HepG2 (cell line): ENCODE measurements around the gene YIPF3. TPM values are rescaled to one million over a fixed set of nuclear protein-coding genes. Genes with fewer than 3 reads are reported as not detected.

Source experiments
- DPF2 ChIP-seq: sonication (generic); formaldehyde crosslinking; IDR thresholded peaks from 2 replicates; pipeline ENCODE4 v1.4.0; 2020; ENCODE audit warnings: mild to moderate bottlenecking, low read depth, missing genetic modification reagents, borderline replicate concordance
- GPN1 ChIP-seq: sonication (generic); formaldehyde crosslinking; IDR thresholded peaks from 2 replicates; pipeline ENCODE4 v1.5.1; 2020; ENCODE audit warnings: missing genetic modification reagents, borderline replicate concordance
- KAT2B ChIP-seq: fragments of 150-350 bp; IDR thresholded peaks from 2 replicates; pipeline ENCODE4 v1.6.1; 2014; ENCODE audit warnings: low read depth, low read length, borderline replicate concordance
- KLF12 ChIP-seq: sonication (generic); formaldehyde crosslinking; IDR thresholded peaks from 2 replicates; pipeline ENCODE4 v1.4.0; 2020; ENCODE audit warnings: missing genetic modification reagents, borderline replicate concordance
- NR2C2 ChIP-seq: sonication (generic); formaldehyde crosslinking; IDR thresholded peaks from 2 replicates; pipeline ENCODE4 v1.4.0; 2020; ENCODE audit warnings: missing genetic modification reagents, mild to moderate bottlenecking, moderate library complexity, borderline replicate concordance
- RXRB ChIP-seq: IDR thresholded peaks from 2 replicates; pipeline ENCODE4 v1.6.1; 2016; ENCODE audit warnings: borderline replicate concordance, missing genetic modification reagents, missing compliant biosample characterization
- SMAD1 ChIP-seq: sonication (generic); formaldehyde crosslinking; IDR thresholded peaks from 2 replicates; pipeline ENCODE4 v1.4.0; 2020; ENCODE audit warnings: missing genetic modification reagents, low read depth, mild to moderate bottlenecking, borderline replicate concordance
- ZNF230 ChIP-seq: sonication (generic); formaldehyde crosslinking; IDR thresholded peaks from 2 replicates; pipeline ENCODE4 v1.4.0; 2020; ENCODE audit warnings: mild to moderate bottlenecking, missing genetic modification reagents
- ZNF331 ChIP-seq: sonication (generic); formaldehyde crosslinking; IDR thresholded peaks from 2 replicates; pipeline ENCODE4 v1.4.0; 2020; ENCODE audit warnings: missing genetic modification reagents
- ZNF629 ChIP-seq: sonication (generic); formaldehyde crosslinking; conservative IDR thresholded peaks from 2 replicates; pipeline ENCODE4 v1.5.0; 2020; ENCODE audit warnings: missing genetic modification reagents
- ZNF674 ChIP-seq: sonication (generic); formaldehyde crosslinking; IDR thresholded peaks from 2 replicates; pipeline ENCODE4 v1.5.0; 2020; ENCODE audit warnings: low read depth, mild to moderate bottlenecking, missing genetic modification reagents
- ZNF790 ChIP-seq: sonication (generic); formaldehyde crosslinking; IDR thresholded peaks from 2 replicates; pipeline ENCODE4 v1.8.0; 2022; ENCODE audit warnings: missing genetic modification reagents, mild to moderate bottlenecking, borderline replicate concordance
- polyA plus RNA-seq, 8 experiments: library from polyadenylated mRNA; depleted of rRNA in 3 of 8; stranded (reverse) in 7 of 8; unstranded in 1 of 8; fragments of >200 nt; fragmentation: Illumina TruSeq in 4 of 8; extraction: Trizol in 4 of 8; gene quantifications; 2 replicates each; pipeline versions ENCODE4 v1.2.1 to v1.2.3, GENCODE V29; 2011 to 2016; ENCODE audit warnings: low read depth in 4 of 8, missing spikeins in 1 of 8, mixed read lengths in 1 of 8; ENCODE audit not compliant: insufficient read depth in 1 of 8
- total RNA-seq, 5 experiments: library from RNA; depleted of rRNA; stranded (reverse); fragments of >200 nt; fragmentation: Illumina TruSeq; extraction: Trizol; gene quantifications; 2 replicates each; pipeline ENCODE4 v1.2.3, GENCODE V29; 2016; ENCODE audit warnings: low read depth in 1 of 5
- TF ChIP-seq, protein P1 (sequence below): sonication (generic); formaldehyde crosslinking; IDR thresholded peaks from 2 replicates; pipeline ENCODE4 v1.9.0; 2021; ENCODE audit warnings: missing genetic modification reagents, borderline replicate concordance
- TF ChIP-seq, protein P2 (sequence below): sonication (generic); formaldehyde crosslinking; IDR thresholded peaks from 2 replicates; pipeline ENCODE4 v1.5.0; 2020; ENCODE audit warnings: mild to moderate bottlenecking, missing genetic modification reagents
- TF ChIP-seq, protein P3 (sequence below): sonication (generic); formaldehyde crosslinking; IDR thresholded peaks from 2 replicates; pipeline ENCODE4 v1.5.0; 2020; ENCODE audit warnings: missing genetic modification reagents
- TF ChIP-seq, protein P4 (sequence below): sonication (generic); formaldehyde crosslinking; IDR thresholded peaks from 2 replicates; pipeline ENCODE4 v1.4.0; 2020; ENCODE audit warnings: missing genetic modification reagents
- TF ChIP-seq, protein P5 (sequence below): conservative IDR thresholded peaks from 2 replicates; pipeline ENCODE4 v1.6.1; 2018; ENCODE audit warnings: missing genetic modification reagents

YIPF3 gene
- total and polyA plus RNA-seq, 2 of the 13 experiments (the other 11 are each of a cell fraction or from before 2014, with no cell fraction given), result 107 to 206 TPM

DNA sequence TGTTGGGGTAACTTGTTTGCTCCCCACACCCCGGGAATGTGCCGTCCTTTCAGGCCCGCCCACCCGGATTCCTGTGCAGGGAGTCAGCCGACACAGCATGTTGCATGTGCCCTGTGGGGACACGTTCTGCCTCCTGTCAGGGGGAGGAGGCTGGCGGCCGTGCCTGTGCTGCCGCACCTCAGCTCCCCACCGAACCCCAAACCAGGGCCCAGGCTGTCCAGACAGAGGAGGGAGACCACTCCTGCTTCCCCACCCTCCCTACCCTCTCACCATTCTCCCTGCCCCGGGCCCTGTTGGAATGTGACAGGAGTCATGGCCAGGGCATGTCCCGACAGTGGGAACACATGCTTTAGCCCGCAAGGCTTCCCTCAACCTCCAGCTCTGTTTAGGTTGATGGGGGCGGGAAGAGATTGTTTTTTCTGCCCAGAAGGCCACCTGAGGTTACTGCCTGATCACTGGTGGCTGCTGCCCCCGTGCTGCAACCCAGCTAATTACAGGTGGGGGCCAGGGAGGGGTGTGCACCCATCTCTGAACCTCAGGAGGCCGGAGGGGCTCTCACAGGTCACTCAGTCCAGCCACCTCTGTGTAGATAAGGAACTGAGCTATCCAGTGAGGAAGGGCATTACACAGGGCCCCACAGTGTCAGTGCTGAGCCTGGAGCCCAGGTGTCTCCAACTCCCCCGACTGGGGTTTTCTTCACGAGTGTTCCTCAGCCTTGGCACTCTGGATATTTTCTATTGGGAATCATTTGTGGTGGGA is 20.2 kb downstream of the YIPF3 start (continued):
- TF ChIP-seq, protein P1, sequence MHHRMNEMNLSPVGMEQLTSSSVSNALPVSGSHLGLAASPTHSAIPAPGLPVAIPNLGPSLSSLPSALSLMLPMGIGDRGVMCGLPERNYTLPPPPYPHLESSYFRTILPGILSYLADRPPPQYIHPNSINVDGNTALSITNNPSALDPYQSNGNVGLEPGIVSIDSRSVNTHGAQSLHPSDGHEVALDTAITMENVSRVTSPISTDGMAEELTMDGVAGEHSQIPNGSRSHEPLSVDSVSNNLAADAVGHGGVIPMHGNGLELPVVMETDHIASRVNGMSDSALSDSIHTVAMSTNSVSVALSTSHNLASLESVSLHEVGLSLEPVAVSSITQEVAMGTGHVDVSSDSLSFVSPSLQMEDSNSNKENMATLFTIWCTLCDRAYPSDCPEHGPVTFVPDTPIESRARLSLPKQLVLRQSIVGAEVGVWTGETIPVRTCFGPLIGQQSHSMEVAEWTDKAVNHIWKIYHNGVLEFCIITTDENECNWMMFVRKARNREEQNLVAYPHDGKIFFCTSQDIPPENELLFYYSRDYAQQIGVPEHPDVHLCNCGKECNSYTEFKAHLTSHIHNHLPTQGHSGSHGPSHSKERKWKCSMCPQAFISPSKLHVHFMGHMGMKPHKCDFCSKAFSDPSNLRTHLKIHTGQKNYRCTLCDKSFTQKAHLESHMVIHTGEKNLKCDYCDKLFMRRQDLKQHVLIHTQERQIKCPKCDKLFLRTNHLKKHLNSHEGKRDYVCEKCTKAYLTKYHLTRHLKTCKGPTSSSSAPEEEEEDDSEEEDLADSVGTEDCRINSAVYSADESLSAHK, result 0 out of 2 replicates have a peak, but pooled peaks have one; percentile 31
- TF ChIP-seq ZNF674, result no peak
- no peak for TF ChIP-seq ZNF230 (CRISPR knock-in tag)
- no peak for TF ChIP-seq DPF2 (CRISPR knock-in tag)
- TF ChIP-seq SMAD1 (CRISPR knock-in tag), result 0 out of 2 replicates have a peak, but pooled peaks have one; percentile 30
- no peak for TF ChIP-seq NR2C2 (CRISPR knock-in tag)
- TF ChIP-seq, protein P2, sequence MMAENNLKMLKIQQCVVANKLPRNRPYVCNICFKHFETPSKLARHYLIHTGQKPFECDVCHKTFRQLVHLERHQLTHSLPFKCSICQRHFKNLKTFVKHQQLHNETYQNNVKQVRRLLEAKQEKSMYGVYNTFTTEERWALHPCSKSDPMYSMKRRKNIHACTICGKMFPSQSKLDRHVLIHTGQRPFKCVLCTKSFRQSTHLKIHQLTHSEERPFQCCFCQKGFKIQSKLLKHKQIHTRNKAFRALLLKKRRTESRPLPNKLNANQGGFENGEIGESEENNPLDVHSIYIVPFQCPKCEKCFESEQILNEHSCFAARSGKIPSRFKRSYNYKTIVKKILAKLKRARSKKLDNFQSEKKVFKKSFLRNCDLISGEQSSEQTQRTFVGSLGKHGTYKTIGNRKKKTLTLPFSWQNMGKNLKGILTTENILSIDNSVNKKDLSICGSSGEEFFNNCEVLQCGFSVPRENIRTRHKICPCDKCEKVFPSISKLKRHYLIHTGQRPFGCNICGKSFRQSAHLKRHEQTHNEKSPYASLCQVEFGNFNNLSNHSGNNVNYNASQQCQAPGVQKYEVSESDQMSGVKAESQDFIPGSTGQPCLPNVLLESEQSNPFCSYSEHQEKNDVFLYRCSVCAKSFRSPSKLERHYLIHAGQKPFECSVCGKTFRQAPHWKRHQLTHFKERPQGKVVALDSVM (CRISPR knock-in tag), result peak; percentile 27; the same call in 1 of the 2 replicates
- 0 out of 2 replicates have a peak, but pooled peaks have one; percentile 4 for TF ChIP-seq ZNF629
- TF ChIP-seq KLF12 (CRISPR knock-in tag), result no peak; the same call in 1 of the 2 replicates
- TF ChIP-seq GPN1 (CRISPR knock-in tag), result no peak
- 0 out of 2 replicates have a peak, but pooled peaks have one; percentile 28 for TF ChIP-seq ZNF331 (CRISPR knock-in tag)
- no peak for TF ChIP-seq ZNF790 (CRISPR knock-in tag)
- peak; percentile 99 for TF ChIP-seq RXRB (CRISPR knock-in tag)
- TF ChIP-seq, protein P3, sequence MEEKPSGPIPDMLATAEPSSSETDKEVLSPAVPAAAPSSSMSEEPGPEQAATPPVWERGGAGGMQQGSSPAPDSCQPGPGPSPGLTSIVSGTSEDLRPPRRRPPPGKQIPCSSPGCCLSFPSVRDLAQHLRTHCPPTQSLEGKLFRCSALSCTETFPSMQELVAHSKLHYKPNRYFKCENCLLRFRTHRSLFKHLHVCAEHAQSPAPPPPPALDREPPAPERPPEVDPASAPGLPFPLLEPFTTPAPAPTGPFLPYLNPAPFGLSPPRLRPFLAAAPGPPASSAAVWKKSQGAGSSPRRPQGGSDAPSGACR (CRISPR knock-in tag), result no peak
- TF ChIP-seq, protein P4, sequence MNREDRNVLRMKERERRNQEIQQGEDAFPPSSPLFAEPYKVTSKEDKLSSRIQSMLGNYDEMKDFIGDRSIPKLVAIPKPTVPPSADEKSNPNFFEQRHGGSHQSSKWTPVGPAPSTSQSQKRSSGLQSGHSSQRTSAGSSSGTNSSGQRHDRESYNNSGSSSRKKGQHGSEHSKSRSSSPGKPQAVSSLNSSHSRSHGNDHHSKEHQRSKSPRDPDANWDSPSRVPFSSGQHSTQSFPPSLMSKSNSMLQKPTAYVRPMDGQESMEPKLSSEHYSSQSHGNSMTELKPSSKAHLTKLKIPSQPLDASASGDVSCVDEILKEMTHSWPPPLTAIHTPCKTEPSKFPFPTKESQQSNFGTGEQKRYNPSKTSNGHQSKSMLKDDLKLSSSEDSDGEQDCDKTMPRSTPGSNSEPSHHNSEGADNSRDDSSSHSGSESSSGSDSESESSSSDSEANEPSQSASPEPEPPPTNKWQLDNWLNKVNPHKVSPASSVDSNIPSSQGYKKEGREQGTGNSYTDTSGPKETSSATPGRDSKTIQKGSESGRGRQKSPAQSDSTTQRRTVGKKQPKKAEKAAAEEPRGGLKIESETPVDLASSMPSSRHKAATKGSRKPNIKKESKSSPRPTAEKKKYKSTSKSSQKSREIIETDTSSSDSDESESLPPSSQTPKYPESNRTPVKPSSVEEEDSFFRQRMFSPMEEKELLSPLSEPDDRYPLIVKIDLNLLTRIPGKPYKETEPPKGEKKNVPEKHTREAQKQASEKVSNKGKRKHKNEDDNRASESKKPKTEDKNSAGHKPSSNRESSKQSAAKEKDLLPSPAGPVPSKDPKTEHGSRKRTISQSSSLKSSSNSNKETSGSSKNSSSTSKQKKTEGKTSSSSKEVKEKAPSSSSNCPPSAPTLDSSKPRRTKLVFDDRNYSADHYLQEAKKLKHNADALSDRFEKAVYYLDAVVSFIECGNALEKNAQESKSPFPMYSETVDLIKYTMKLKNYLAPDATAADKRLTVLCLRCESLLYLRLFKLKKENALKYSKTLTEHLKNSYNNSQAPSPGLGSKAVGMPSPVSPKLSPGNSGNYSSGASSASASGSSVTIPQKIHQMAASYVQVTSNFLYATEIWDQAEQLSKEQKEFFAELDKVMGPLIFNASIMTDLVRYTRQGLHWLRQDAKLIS (CRISPR knock-in tag), result no peak
- TF ChIP-seq KAT2B, result no peak
- TF ChIP-seq, protein P5, sequence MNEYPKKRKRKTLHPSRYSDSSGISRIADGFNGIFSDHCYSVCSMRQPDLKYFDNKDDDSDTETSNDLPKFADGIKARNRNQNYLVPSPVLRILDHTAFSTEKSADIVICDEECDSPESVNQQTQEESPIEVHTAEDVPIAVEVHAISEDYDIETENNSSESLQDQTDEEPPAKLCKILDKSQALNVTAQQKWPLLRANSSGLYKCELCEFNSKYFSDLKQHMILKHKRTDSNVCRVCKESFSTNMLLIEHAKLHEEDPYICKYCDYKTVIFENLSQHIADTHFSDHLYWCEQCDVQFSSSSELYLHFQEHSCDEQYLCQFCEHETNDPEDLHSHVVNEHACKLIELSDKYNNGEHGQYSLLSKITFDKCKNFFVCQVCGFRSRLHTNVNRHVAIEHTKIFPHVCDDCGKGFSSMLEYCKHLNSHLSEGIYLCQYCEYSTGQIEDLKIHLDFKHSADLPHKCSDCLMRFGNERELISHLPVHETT (CRISPR knock-in tag), result no peak
